HepG2 (cell line): Measurements from ENCODE around the gene FDPS. TPM values are rescaled to one million over a fixed set of nuclear protein-coding genes. Genes with fewer than 3 reads are reported as not detected.

Experiments
- ATF5 ChIP-seq: sonication (generic); formaldehyde crosslinking; IDR thresholded peaks from 2 replicates; pipeline ENCODE4 v1.4.0; 2020; ENCODE audit warnings: mild to moderate bottlenecking, low read depth, missing genetic modification reagents
- CCDC6 ChIP-seq: sonication (generic); formaldehyde crosslinking; IDR thresholded peaks from 2 replicates; pipeline ENCODE4 v1.8.1; 2022; ENCODE audit warnings: mild to moderate bottlenecking, missing genetic modification reagents, moderate library complexity
- EZH2 ChIP-seq: conservative IDR thresholded peaks from 2 replicates; pipeline ENCODE4 v1.6.1; 2012; ENCODE audit warnings: mild to moderate bottlenecking, low read depth, low read length, moderate library complexity
- HMGXB4 ChIP-seq, 2 experiments: sonication (generic) in 1 of 2; formaldehyde crosslinking in 1 of 2; IDR thresholded peaks; 2 replicates each; pipeline versions ENCODE4 v1.4.0 to v1.6.1; 2018 to 2020; ENCODE audit warnings: missing genetic modification reagents in 2 of 2, borderline replicate concordance in 1 of 2, low read depth in 1 of 2, mild to moderate bottlenecking in 1 of 2, missing biosample characterization in 1 of 2
- KDM1A ChIP-seq: IDR thresholded peaks from 2 replicates; pipeline ENCODE4 v1.6.1; 2016; ENCODE audit warnings: missing compliant biosample characterization
- KDM2A ChIP-seq: sonication (generic); formaldehyde crosslinking; IDR thresholded peaks from 2 replicates; pipeline ENCODE4 v1.4.0; 2020; ENCODE audit warnings: low read depth, missing genetic modification reagents, borderline replicate concordance
- NAIF1 ChIP-seq: sonication (generic); formaldehyde crosslinking; IDR thresholded peaks from 2 replicates; pipeline ENCODE4 v1.5.0; 2020; ENCODE audit warnings: mild to moderate bottlenecking, missing genetic modification reagents, borderline replicate concordance
- REST ChIP-seq, 2 experiments: IDR thresholded peaks; 2 replicates each; pipeline ENCODE4 v1.6.1; 2011 to 2012; ENCODE audit warnings: low read length in 2 of 2, borderline replicate concordance in 1 of 2, low read depth in 1 of 2, mild to moderate bottlenecking in 1 of 2, moderate library complexity in 1 of 2
- SMAD9 ChIP-seq: sonication (generic); formaldehyde crosslinking; IDR thresholded peaks from 2 replicates; pipeline ENCODE4 v1.5.1; 2020; ENCODE audit warnings: mild to moderate bottlenecking, missing genetic modification reagents
- TAF15 ChIP-seq: fragments of 200-400 bp; formaldehyde crosslinking; IDR thresholded peaks from one replicate; pipeline ENCODE4 v1.6.1; 2018; ENCODE audit warnings: mild to moderate bottlenecking, low read depth, low read length; ENCODE audit not compliant: poor library complexity, severe bottlenecking
- TEAD2 ChIP-seq: sonication (generic); formaldehyde crosslinking; IDR thresholded peaks from 2 replicates; pipeline ENCODE4 v1.9.0; 2021; ENCODE audit warnings: missing genetic modification reagents
- TOPORS ChIP-seq: sonication (generic); formaldehyde crosslinking; IDR thresholded peaks from 2 replicates; pipeline ENCODE4 v1.8.0; 2023; ENCODE audit warnings: mild to moderate bottlenecking, missing genetic modification reagents
- U2AF2 ChIP-seq: fragments of 200-400 bp; formaldehyde crosslinking; IDR thresholded peaks from 2 replicates; pipeline ENCODE4 v1.6.1; 2017; ENCODE audit warnings: low read depth, mild to moderate bottlenecking, low read length
- ZFP37 ChIP-seq: sonication (generic); formaldehyde crosslinking; IDR thresholded peaks from 2 replicates; pipeline ENCODE4 v1.4.0; 2020; ENCODE audit warnings: missing genetic modification reagents, borderline replicate concordance
- ZFP82 ChIP-seq: sonication (generic); formaldehyde crosslinking; IDR thresholded peaks from 2 replicates; pipeline ENCODE4 v1.5.1; 2020; ENCODE audit warnings: mild to moderate bottlenecking, missing genetic modification reagents, borderline replicate concordance
- ZFYVE20 ChIP-seq: sonication (generic); formaldehyde crosslinking; IDR thresholded peaks from 2 replicates; pipeline ENCODE4 v1.8.0; 2023; ENCODE audit warnings: low read depth, mild to moderate bottlenecking, moderate library complexity, missing genetic modification reagents, borderline replicate concordance
- ZNF235 ChIP-seq: sonication (generic); formaldehyde crosslinking; IDR thresholded peaks from 2 replicates; pipeline ENCODE4 v1.8.1; 2023; ENCODE audit warnings: mild to moderate bottlenecking, missing genetic modification reagents, borderline replicate concordance
- ZNF580 ChIP-seq: IDR thresholded peaks from 2 replicates; pipeline ENCODE4 v1.6.1; 2016; ENCODE audit warnings: low read depth, borderline replicate concordance
- ZNF652 ChIP-seq: IDR thresholded peaks from 2 replicates; pipeline ENCODE4 v1.6.1; 2016; ENCODE audit warnings: low read depth, borderline replicate concordance
- ZNF746 ChIP-seq: sonication (generic); formaldehyde crosslinking; IDR thresholded peaks from 2 replicates; pipeline ENCODE4 v1.8.0; 2022; ENCODE audit warnings: mild to moderate bottlenecking, missing genetic modification reagents
- ZNF816 ChIP-seq: sonication (generic); formaldehyde crosslinking; IDR thresholded peaks from 2 replicates; pipeline ENCODE4 v1.8.0; 2022; ENCODE audit warnings: missing genetic modification reagents, mild to moderate bottlenecking, borderline replicate concordance
- ZSCAN25 ChIP-seq: sonication (generic); formaldehyde crosslinking; IDR thresholded peaks from 2 replicates; pipeline ENCODE4 v1.8.0; 2022; ENCODE audit warnings: mild to moderate bottlenecking, missing genetic modification reagents
- polyA plus RNA-seq, 8 experiments: library from polyadenylated mRNA; depleted of rRNA in 3 of 8; stranded (reverse) in 7 of 8; unstranded in 1 of 8; fragments of >200 nt; fragmentation: Illumina TruSeq in 4 of 8; extraction: Trizol in 4 of 8; gene quantifications; 2 replicates each; pipeline versions ENCODE4 v1.2.1 to v1.2.3, GENCODE V29; 2011 to 2016; ENCODE audit warnings: low read depth in 4 of 8, missing spikeins in 1 of 8, mixed read lengths in 1 of 8; ENCODE audit not compliant: insufficient read depth in 1 of 8
- total RNA-seq, 5 experiments: library from RNA; depleted of rRNA; stranded (reverse); fragments of >200 nt; fragmentation: Illumina TruSeq; extraction: Trizol; gene quantifications; 2 replicates each; pipeline ENCODE4 v1.2.3, GENCODE V29; 2016; ENCODE audit warnings: low read depth in 1 of 5

FDPS gene
- total and polyA plus RNA-seq, 2 of the 13 experiments (the other 11 are each of a cell fraction or from before 2014, with no cell fraction given), result 264 to 519 TPM

- TF ChIP-seq ZFYVE20 (CRISPR knock-in tag) (no peak), ZNF816 (CRISPR knock-in tag) (no peak; the same call in 1 of the 2 replicates), ZNF580 (CRISPR knock-in tag) (peak; percentile 68; the same call in 1 of the 2 replicates), HMGXB4 (CRISPR knock-in tag; IDR thresholded peaks at IDR 0.05; ENCODE audit: borderline replicate concordance in 1 of 2, low read depth in 1 of 2) (peak in 1 of 2 experiments; percentile 77; a peak in 3 of 4 replicates), EZH2 (no peak), ZNF652 (CRISPR knock-in tag) (peak; percentile 51; the same call in 1 of the 2 replicates), TEAD2 (CRISPR knock-in tag) (no peak), CCDC6 (no peak; the same call in 1 of the 2 replicates), KDM1A (CRISPR knock-in tag) (no peak), ATF5 (CRISPR knock-in tag) (no peak), U2AF2 (no peak), ZFP82 (CRISPR knock-in tag) (no peak), KDM2A (CRISPR knock-in tag) (peak; percentile 67; the same call in 1 of the 2 replicates), TAF15 (no peak), NAIF1 (CRISPR knock-in tag) (no peak), SMAD9 (CRISPR knock-in tag) (no peak), ZSCAN25 (peak; percentile 27; the same call in 1 of the 2 replicates), ZNF235 (CRISPR knock-in tag) (no peak), ZFP37 (CRISPR knock-in tag) (peak; percentile 52; the same call in 1 of the 2 replicates), ZNF746 (peak; percentile 18; the same call in 1 of the 2 replicates), TOPORS (CRISPR knock-in tag) (no peak; the same call in 1 of the 2 replicates), REST (IDR thresholded peaks at IDR 0.05; ENCODE audit: borderline replicate concordance in 1 of 2, low read depth in 1 of 2, low read length in 2 of 2) (peak in 1 of 2 experiments; percentile 6; a peak in 1 of 4 replicates)
Measured at GRCh38 chr1:155273343-155274245, 35.1 kb upstream of the FDPS start, which contains the start of gene CLK2 (continued).
